ENCODE data around the gene ANKRD29.
A peak's percentile ranks its signal among the peaks of the same experiment; 100 is the strongest.
"Not testable (repeated sequence)": the region's sequence is repeated elsewhere in the genome, so short reads cannot be mapped to it uniquely, and the experiment has no call there.

The ANKRD29 gene

GRCh38 chr18:23645568-23646175 lies 17.0 kb downstream of the ANKRD29 start:
- no peak for DNase-seq

GRCh38 chr18:23643815-23644490 lies 18.8 kb downstream of the ANKRD29 start:
- DNase-seq: no peak

DNA sequence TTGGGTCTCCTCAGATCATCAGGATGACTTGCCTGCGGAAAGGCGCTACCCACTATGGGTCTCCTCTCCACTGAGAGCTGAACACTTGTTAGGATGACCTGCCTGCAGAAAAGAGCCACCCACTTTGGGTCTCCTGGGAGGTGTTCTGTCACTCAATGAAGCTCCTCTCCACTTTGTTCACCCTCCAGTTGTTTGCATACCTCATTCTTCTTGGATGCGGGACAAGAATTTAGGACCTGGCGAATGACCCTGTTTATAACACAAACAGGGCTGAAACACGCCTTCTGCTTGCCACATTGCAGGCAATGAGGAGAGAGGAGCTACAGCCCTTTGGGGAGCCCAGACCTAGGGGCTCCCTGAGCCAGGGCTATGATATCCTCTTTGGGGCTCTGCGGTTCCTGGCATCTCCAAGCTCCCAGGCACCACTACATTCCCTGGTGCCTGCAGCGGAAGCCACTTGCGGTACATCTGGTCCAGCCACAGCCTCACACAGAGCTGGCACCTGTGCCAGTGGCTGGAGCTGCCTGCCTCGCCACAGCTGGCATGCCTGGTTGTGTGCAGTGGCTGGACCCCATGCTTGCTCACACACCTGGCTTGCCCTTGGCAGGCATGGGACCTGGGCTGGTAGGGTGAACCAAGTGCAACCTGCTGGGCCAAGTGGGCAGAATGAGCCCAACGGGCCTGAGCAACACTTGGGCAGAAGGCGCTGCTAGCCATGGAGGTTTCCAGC lies 20.6 kb downstream of the ANKRD29 start:
- no peak for DNase-seq

GRCh38 chr18:23641143-23641720 lies 21.5 kb downstream of the ANKRD29 start:
- no peak for DNase-seq

DNA sequence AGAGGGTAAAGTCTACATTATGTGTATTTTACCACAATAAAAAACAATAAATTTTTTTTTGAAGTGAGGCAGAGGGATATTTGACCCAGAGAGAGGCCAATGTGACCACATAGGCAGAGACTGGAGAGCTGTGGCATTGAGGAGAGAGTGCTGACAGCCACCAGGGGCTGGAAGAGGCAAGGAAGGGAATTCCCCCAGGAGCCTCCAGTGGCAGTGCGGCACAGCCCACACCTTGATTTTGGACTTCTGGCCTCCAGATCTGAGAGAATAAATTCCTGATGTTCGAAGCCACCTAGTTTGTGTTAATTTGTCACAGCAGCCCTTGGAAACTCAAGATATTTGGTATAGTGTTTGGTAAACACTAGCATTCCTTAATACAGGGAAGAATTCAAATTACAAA lies 22.7 kb downstream of the ANKRD29 start:
- no peak for DNase-seq

DNA sequence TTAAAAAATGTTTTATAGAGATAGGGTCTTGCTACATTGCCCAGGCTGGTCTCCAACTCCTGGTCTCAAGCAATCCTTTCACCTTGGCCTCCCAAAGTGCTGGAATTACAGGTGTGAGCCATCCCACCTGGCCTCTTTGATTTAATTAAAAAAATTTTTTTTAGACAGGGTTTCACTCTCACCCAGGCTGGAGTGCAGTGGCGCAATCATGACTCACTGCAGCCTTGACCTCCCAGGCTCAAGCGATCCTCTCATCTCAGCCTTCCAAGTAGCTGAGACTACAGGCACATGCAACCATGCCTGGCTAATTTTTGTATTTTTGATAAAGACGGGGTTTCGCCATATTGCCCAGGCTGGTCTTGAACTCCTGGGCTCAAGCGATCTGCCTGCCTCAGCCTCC lies 26.3 kb downstream of the ANKRD29 start:
- DNase-seq: not testable (repeated sequence)

DNA sequence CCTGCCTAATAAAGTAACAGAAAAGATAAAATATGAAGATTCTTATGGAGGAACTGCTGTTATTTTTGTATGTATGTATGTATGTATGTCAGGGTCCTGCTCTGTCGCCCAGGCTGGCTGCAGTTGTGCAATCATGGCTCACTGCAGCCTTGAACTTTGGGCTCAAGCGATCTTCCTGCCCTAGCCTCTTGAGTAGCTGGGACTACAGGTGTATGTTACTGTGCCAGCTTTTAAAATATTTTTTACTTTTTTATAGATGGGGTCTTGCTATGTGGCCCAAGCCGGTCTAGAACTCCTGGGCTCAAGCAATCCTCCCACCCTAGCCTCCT lies 26.7 kb downstream of the ANKRD29 start:
- DNase-seq: no peak

DNA sequence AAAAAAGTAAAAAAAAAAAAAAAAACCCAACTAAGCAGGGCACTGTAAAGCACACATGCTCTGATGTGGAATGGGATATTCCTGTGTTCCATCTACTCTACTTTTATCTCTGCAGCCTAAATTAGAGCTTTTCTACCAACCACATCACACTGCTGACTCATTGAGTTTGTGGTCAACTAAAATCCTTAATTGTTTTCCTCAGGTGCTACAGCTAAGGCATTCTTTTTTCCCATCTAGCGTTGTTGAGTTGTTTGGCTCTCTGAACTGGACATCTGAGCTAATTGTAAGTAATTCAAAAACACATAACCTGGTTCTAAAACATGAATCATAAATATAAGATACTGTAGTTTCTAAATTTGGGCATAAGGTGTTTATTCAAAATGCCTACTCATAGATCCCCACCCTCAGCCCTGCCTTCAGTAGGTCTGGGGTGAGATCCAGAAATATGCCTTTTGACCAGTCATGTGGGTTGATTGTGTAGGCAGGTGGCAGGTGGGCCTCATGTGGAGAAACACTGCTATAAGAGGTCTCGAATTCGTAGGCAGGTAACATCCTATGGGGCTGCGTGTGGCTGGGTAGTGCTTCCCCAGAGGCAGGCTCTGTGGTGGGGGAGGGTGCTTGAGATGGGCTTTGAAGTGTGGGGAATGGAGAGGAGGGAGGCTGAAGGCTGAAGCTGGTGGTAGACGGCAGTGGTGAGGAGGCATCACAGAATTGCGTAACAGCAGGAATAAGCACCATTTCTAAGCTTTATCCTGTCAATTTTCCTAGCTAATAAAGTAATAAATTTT lies 27.2 kb downstream of the ANKRD29 start:
- no peak for DNase-seq

GRCh38 chr18:23634692-23635091 lies 28.0 kb downstream of the ANKRD29 start:
- DNase-seq: no peak

DNA sequence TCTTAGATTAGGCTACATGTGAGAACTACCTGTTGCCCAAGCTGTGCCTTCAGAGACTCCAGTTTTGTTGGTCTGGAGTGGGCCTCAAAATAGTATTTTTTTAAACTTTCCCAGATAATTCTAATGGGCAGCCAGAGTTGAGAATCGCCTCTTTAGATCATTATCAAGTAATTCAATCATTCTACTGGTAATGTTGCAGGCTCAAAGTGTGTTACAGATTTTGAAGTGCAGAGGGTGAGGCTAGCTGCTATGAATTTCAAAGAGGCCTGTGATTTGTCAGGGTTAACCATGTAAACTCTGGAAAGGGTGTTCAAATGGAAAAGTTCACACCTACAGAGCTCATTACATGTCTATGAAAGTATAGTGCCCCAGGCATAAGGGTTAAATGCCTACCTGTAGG lies 30.1 kb downstream of the ANKRD29 start:
- no peak for DNase-seq

DNA sequence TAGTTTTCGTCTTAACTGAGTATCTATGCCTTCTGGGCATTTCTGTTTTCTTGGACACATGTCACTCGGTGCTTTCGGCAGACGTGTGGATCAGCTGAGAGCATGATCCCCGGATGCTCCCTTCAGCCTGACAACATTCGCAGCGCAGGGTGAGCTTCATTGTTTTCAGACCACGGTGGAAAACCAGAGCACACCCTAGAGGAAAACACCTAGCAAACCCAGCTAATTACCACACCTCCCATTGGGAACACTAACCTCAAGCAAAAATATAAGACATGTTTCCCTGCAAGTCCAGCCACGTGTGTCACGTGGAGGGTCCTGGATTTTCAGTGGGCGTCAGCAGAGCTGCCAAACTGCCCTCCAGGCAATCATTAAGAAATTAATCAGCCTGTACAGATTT lies 31.0 kb downstream of the ANKRD29 start:
- DNase-seq: no peak

DNA sequence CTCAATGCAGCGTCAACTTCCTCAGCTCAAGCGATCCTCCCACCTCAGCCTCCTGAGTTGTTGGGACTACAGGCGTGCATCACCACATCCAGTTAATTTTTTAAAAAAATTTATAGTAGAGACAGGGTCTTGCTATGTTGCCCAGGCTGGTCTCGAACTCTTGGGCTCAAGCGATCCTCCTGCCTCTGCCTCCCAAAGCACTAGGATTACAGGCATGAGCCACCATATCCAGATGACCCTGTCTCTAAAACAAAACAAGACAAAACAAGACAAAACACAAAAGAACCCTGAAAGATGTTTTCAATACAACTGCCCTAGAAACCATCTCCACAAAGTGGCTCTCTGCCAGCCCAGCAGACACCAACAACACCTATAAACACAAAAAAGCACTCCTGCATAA lies 31.4 kb downstream of the ANKRD29 start:
- no peak for DNase-seq

DNA sequence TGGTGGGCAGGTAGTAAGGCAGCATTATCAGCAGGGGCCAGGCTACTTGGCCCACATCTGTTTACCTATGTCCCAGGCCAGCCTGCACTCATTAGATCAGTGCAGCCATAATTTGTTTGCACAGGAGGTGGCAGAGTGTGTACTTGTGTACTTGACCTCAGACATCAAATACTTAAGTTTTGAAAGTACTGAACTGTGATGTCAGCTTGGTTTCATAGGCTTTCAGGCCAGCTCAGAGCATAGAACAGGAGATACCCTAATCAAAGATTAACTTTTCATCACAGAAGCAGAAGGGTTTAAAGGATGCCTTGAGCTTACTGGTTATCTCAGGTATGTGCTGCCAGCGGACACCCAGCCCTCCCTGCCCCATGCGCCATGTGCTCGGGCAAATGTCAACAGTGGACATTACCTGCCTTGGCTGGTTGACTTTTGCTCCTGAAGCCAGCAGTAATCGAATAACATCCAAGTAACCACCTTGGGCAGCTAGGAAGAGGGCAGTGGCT lies 33.2 kb downstream of the ANKRD29 start:
- DNase-seq: no peak

- no peak for DNase-seq
These were observed 34.7 kb downstream of the ANKRD29 start for GRCh38 chr18:23627970-23628369.

GRCh38 chr18:23627321-23627720 lies 35.4 kb downstream of the ANKRD29 start:
- DNase-seq: no peak

DNA sequence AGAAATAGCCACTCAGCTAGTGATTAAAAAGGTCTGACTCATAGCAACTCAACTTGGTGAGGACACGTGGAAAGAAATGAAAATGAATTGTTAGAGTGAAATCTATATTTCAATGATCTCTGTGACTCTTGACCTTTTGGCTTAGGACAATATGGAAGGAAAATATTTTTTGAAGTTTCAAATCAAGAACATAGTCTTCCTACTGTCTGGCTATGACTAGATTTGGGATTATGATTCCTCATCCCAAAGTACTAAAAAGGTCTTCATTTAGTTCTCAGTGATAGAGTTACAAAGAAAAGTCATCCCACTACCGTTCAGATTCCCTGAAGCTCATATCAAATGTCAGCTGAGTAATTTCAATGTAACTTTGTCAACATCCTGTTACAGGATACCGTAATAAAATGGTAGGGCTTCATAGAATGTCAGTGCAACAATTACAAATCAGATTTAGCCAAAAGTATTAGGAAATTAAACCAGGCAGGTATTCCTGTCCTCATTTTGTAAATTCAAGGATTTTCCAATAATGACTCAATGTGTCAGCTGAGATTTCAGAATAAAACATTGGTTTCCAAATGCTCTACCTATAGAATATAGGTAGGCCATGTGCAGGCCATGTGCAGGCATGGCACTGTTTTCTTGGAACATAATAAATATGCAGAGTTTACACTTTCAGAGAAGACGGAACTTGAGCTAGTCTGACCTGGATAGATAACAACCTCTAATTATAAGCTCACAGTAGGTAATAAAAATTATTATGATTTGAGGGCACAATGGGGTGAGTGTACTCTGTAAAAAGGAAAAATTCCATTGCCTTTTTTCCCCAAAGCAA lies 36.0 kb downstream of the ANKRD29 start:
- DNase-seq: no peak

- no peak for DNase-seq
These were observed 39.7 kb downstream of the ANKRD29 start for GRCh38 chr18:23623040-23623439.

DNA sequence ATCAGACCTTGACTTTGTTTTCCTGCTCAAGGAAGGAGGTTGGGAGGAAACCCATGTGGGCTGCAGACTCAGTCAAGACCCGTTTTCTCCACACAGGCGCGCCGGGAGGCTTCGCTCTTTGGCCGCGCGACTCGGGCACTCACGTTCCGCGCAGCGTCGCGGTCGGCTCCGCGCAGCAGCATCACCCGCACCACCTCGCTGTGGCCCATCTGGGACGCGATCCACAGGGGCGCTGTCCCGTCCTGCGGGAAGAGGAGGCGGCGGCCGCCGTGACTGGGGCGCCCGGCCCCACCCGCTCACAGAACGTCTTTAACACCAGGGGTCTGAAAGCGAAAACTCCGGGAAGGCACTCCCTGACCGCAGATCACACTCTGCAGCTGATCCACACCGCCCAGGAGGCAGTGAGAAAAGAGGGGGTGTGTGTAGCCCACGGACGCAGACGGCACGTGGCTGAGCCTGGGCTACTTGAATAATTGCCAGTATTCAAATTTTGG lies 43.3 kb downstream of the ANKRD29 start:
- DNase-seq: peak in 17 of 56 donors; percentile 6 to 41 (median 17)

DNA sequence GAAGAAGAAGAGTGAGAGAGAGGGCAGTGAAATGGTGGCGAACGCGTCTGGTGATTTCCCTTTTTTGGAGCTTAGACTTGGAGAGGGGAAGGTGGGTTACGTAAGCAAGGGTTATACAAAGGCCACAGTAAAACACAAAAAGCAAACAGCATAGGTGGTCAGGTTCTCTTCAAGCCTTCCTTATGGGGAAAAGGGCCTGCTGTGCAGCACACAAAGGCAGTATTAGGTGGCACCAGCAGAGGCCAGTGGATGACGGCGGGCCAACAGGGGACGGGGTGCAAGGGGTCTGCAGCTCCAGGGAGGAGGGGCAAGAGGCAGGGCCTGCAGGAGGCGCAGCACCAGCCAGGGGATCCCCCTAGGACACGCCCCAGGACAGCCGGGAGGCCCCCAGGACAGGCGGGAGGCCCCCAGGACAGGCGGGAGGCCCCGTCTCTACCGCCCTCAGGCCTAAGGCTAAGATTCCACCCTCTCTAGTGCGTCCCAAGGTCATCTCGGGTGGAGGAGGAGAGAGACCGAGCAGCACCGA lies 43.8 kb downstream of the ANKRD29 start:
- peak in 5 of 56 donors; percentile 7 to 37 (median 18) for DNase-seq

DNA sequence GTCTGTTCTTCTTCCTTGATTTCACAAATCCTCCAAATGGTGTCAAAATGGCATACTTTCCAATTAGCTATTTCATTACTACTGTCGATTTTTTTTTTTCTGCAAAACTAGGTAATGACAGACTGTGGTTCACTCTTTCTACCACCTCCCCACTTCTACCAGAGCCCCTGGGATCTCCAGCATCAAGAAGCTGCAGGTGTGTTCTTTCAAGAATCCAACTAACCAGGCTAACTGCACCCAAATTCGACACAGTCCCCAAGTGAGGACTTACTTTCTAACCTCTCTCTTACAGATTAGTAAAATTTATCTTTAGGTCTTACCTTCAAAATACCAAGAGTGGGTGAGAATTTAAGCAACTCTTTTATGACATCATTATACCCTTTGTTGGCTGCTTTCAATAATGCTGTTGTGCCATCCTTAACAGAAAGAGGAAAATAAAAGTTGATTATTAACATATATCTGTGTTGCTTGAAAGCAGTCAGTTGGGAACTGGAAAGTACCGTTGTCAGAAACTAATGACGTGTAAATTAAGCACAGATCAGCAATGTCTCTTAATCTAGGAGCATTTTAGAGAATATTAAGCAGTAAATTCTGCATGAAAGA lies 45.2 kb downstream of the ANKRD29 start:
- DNase-seq: no peak
